Measurements from ENCODE around the gene COPS7A.

- TF ChIP-seq CTCF (IDR thresholded peaks at IDR 0.05 in 8 of 11, conservative IDR thresholded peaks at IDR 0.05 in 3 of 11) (no peak), POLR2A (IDR thresholded peaks at IDR 0.05) (no peak)
Observed at GRCh38 chr12:6742834-6743233, 19.0 kb downstream of the COPS7A start.

Data from spleen (tissue), 7 donors.